Upper lobe of left lung (tissue), 6 donors: ENCODE results near the gene NAT16. TPM values are rescaled to one million over a fixed set of nuclear protein-coding genes. Genes with fewer than 3 reads are reported as not detected.
"Not testable (repeated sequence)": the region's sequence is repeated elsewhere in the genome, so short reads cannot be mapped to it uniquely, and the experiment has no call there.

ENCODE experiments used
- ATAC-seq, 2 donors: fragments of 200-7000 bp; cut with Tn5 transposase; one replicate each; pipeline ENCODE4 v1.9.1; 2022; ENCODE audit warnings: mild to moderate bottlenecking in 2 of 2, moderate library complexity in 2 of 2; ENCODE audit not compliant: low FRiP score in 2 of 2
- DNase-seq, 2 donors: peaks; one replicate each; pipeline ENCODE4 v3.0.0-alpha.2; 2019 to 2020
- H3K27ac ChIP-seq, 4 donors: fragments of 200-600 bp; sonication (generic); one replicate each; pipeline ENCODE4 v1.5.1; 2016 to 2019
- H3K27me3 ChIP-seq, 4 donors: fragments of 200-600 bp; sonication (generic); one replicate each; pipeline ENCODE4 v1.5.1; 2017 to 2019
- H3K36me3 ChIP-seq, 4 donors: fragments of 200-600 bp; sonication (generic); one replicate each; pipeline ENCODE4 v1.5.1; 2016 to 2019
- H3K4me1 ChIP-seq, 4 donors: fragments of 200-600 bp; sonication (generic); one replicate each; pipeline ENCODE4 v1.5.1; 2018 to 2019
- H3K4me3 ChIP-seq, 4 donors: fragments of 200-600 bp; sonication (generic); one replicate each; pipeline ENCODE4 v1.5.1; 2017 to 2019; ENCODE audit warnings: mild to moderate bottlenecking in 2 of 4, moderate library complexity in 1 of 4
- H3K9me3 ChIP-seq, 4 donors: fragments of 200-600 bp; sonication (generic); one replicate each; pipeline ENCODE4 v1.5.1; 2018 to 2019
- CTCF ChIP-seq, 6 experiments: fragments of 450-650 bp in 4 of 6; fragments of 200-600 bp in 2 of 6; sonication (generic) in 2 of 6; IDR thresholded peaks; one replicate each; pipeline ENCODE4 v1.5.1; 2016 to 2019; ENCODE audit warnings: antibody characterized with exemption in 6 of 6
- EP300 ChIP-seq, 4 donors: sonication (generic); formaldehyde crosslinking; IDR thresholded peaks; one replicate each; pipeline ENCODE4 v1.5.1; 2017; ENCODE audit warnings: antibody characterized with exemption in 4 of 4, control low read depth in 2 of 4
- POLR2A ChIP-seq, 4 donors: fragments of 450-650 bp; IDR thresholded peaks; one replicate each; pipeline ENCODE4 v1.5.1; 2016 to 2017; ENCODE audit warnings: antibody characterized with exemption in 4 of 4, mild to moderate bottlenecking in 2 of 4
- POLR2AphosphoS5 ChIP-seq, 2 donors: sonication (generic); formaldehyde crosslinking; IDR thresholded peaks; one replicate each; pipeline ENCODE4 v1.5.1; 2017; ENCODE audit warnings: antibody characterized with exemption in 2 of 2
- WGBS, 2 donors: methylation state at CpG; one replicate each; pipeline ENCODE4 v1.1.5; 2017 to 2018; 5-methylcytosine and 5-hydroxymethylcytosine counted together
- total RNA-seq, 6 donors: library from RNA; depleted of rRNA in 4 of 6; stranded (reverse); fragments of >200 nt in 4 of 6; gene quantifications; one replicate each; pipeline versions ENCODE4 v1.1.0 to v1.2.1, GENCODE V29; 2016 to 2021
- donor health status: DM: no; HTN: no; CAD: no; lungs with moderate emphysema.
- donor health status: DM: no; HTN: yes; CAD: no; lungs with severe emphysema.

Gene NAT16
- total RNA-seq, 6 donors from 2014 or later, result not detected

GRCh38 chr7:101132626-101133600 is 47.2 kb downstream of the NAT16 start:
- H3K4me1 ChIP-seq, result peaks cover 5 to 18% (median 15%) of the 10 kb centered on the region in 4 donors
- WGBS, 2 donors, result 84 to 89% methylated on average over 18 of the region's 18 CpGs
- H3K27ac ChIP-seq, result peak overlapping the region in 1 of 4 donors; percentile 11
- DNase-seq, H3K27me3 ChIP-seq, ATAC-seq, H3K4me3 ChIP-seq, H3K9me3 ChIP-seq: not testable (repeated sequence)
- peak in 1 of 2 donors; percentile 27 for TF ChIP-seq POLR2AphosphoS5 (IDR thresholded peaks at IDR 0.05)
- H3K36me3 ChIP-seq, result peaks cover 5 to 65% (median 28%) of the 10 kb centered on the region in 4 donors

- 67 to 88% methylated on average over 3 of the region's 3 CpGs for WGBS, 2 donors
- no peak overlapping the region for H3K27ac ChIP-seq
- DNase-seq (no peak), ATAC-seq (no peak)
- H3K4me1 ChIP-seq, result peaks cover 20 to 46% (median 25%) of the 10 kb centered on the region in 4 donors
- H3K27me3 ChIP-seq, result no peaks in the 10 kb centered on the region
- TF ChIP-seq CTCF (IDR thresholded peaks at IDR 0.05), result no peak
- H3K9me3 ChIP-seq, result no peaks in the 10 kb centered on the region
- peak overlapping the region in 1 of 4 donors; percentile 52 for H3K4me3 ChIP-seq
- H3K36me3 ChIP-seq, result peaks cover 5 to 44% (median 13%) of the 10 kb centered on the region in 4 donors
Measured at GRCh38 chr7:101129603-101130117, 50.4 kb downstream of the NAT16 start.

GRCh38 chr7:101128040-101128834 is 51.9 kb downstream of the NAT16 start:
- Histone ChIP-seq H3K4me3 (peak overlapping the region in 3 of 4 donors; percentile 31 to 52 (median 39)), H3K36me3 (peaks cover 5 to 30% (median 7%) of the 10 kb centered on the region in 4 donors), H3K4me1 (peaks cover 32 to 60% (median 38%) of the 10 kb centered on the region in 4 donors), H3K9me3 (no peaks in the 10 kb centered on the region), H3K27me3 (no peaks in the 10 kb centered on the region), H3K27ac (peak overlapping the region; percentile 49 to 86 (median 73))
- ATAC-seq, result no peak
- WGBS, 2 donors, result 78% methylated on average over 10 to 14 of the region's 14 CpGs
- TF ChIP-seq CTCF (IDR thresholded peaks at IDR 0.05), result no peak
- peak in 1 of 2 donors; percentile 58 for TF ChIP-seq POLR2AphosphoS5 (IDR thresholded peaks at IDR 0.05)
- DNase-seq, result no peak

- Histone ChIP-seq H3K36me3 (peaks cover 5 to 24% (median 6%) of the 10 kb centered on the region in 4 donors), H3K9me3 (no peaks in the 10 kb centered on the region), H3K27ac (peak overlapping the region; percentile 49 to 86 (median 73)), H3K4me1 (peaks cover 36 to 66% (median 45%) of the 10 kb centered on the region in 4 donors), H3K27me3 (no peaks in the 10 kb centered on the region), H3K4me3 (peak overlapping the region; percentile 15 to 52 (median 35))
- ATAC-seq (no peak), DNase-seq (no peak)
- TF ChIP-seq EP300 (IDR thresholded peaks at IDR 0.05) (no peak), POLR2A (IDR thresholded peaks at IDR 0.05) (no peak), CTCF (IDR thresholded peaks at IDR 0.05) (no peak), POLR2AphosphoS5 (IDR thresholded peaks at IDR 0.05) (no peak)
- WGBS, 2 donors, result 70 to 76% methylated on average over 3 of the region's 3 CpGs
Measured at GRCh38 chr7:101127460-101128039, 52.5 kb downstream of the NAT16 start.
